HG03108 (cell line): Measurements from ENCODE around the gene C17orf114.
A peak's percentile ranks its signal among the peaks of the same experiment; 100 is the strongest.

Experiments used
- ATAC-seq: cut with Tn5 transposase; IDR thresholded peaks from one replicate; pipeline ENCODE4 v1.9.1; 2021; ENCODE audit warnings: moderate library complexity; ENCODE audit not compliant: unreplicated experiment

Gene C17orf114

GRCh38 chr17:4823373-4824089, 21.4 kb upstream of the C17orf114 start:
- ATAC-seq: no peak

GRCh38 chr17:4822835-4823234, 20.7 kb upstream of the C17orf114 start:
- ATAC-seq: no peak

GRCh38 chr17:4818276-4818675, 16.1 kb upstream of the C17orf114 start:
- no peak for ATAC-seq

- ATAC-seq: no peak
These were observed 14.7 kb upstream of the C17orf114 start for GRCh38 chr17:4816826-4817225.

- ATAC-seq: no peak
These were observed 13.0 kb upstream of the C17orf114 start for GRCh38 chr17:4815043-4815675.

- ATAC-seq: no peak
These were observed 10.6 kb upstream of the C17orf114 start for GRCh38 chr17:4812690-4813089.

GRCh38 chr17:4811471-4811870, 9.3 kb upstream of the C17orf114 start:
- ATAC-seq: no peak

- no peak for ATAC-seq
These were observed 8.7 kb upstream of the C17orf114 start for GRCh38 chr17:4810696-4811290.

- no peak for ATAC-seq
These were observed 6.2 kb upstream of the C17orf114 start for GRCh38 chr17:4808378-4808767.

GRCh38 chr17:4807605-4808377, 5.7 kb upstream of the C17orf114 start:
- ATAC-seq: no peak

GRCh38 chr17:4806777-4807604, 4.9 kb upstream of the C17orf114 start, which contains the start of gene PLD2:
Gene PLD2, plus strand, starts transcription at chr17:4807152. Its CDS starts 621 bp downstream, at chr17:4807773.
- peak; percentile 97 for ATAC-seq

- no peak for ATAC-seq
These were observed 4.3 kb upstream of the C17orf114 start for GRCh38 chr17:4806456-4806776.

GRCh38 chr17:4800462-4801196, 1.5 kb downstream of the C17orf114 start:
- no peak for ATAC-seq

GRCh38 chr17:4796552-4796920, 5.6 kb downstream of the C17orf114 start:
- no peak for ATAC-seq

GRCh38 chr17:4795168-4795567, 7.0 kb downstream of the C17orf114 start:
- ATAC-seq: no peak

- ATAC-seq: no peak
These were observed 11.4 kb downstream of the C17orf114 start for GRCh38 chr17:4790705-4791088.

GRCh38 chr17:4789951-4790704, 12.0 kb downstream of the C17orf114 start:
- ATAC-seq: peak; percentile 83

- ATAC-seq: no peak
These were observed 12.5 kb downstream of the C17orf114 start for GRCh38 chr17:4789701-4789950.

GRCh38 chr17:4788807-4789700, 13.1 kb downstream of the C17orf114 start, which contains the start of gene GLTPD2:
Gene GLTPD2, plus strand, starts transcription at chr17:4788964. Its CDS starts 48 bp downstream, at chr17:4789012.
- ATAC-seq: peak; percentile 6
